CD8-positive, alpha-beta memory T cell (primary cell): ENCODE data around the gene ATN1. TPM values are rescaled to one million over a fixed set of nuclear protein-coding genes. Genes with fewer than 3 reads are reported as not detected.

Experiments used
- CTCF ChIA-PET: fragments of 350-600 bp; sonication (Branson Sonifier 250); formaldehyde crosslinking; loops from one replicate; lab custom pipeline; 2021; ENCODE audit warnings: antibody characterized with exemption; lab: Charles Lee
- POLR2A ChIA-PET: fragments of 350-600 bp; sonication (Branson Sonifier 250); formaldehyde crosslinking; loops from one replicate; lab custom pipeline; 2021; ENCODE audit warnings: antibody characterized with exemption; lab: Charles Lee
- DNase-seq, 5 donors: peaks; one replicate each; pipeline versions ENCODE4 v3.0.0 to v3.0.0-alpha.2; 2020 to 2022; ENCODE audit warnings: mixed read lengths in 1 of 5
- H3K27ac ChIP-seq: one replicate; pipeline ENCODE4 v1.7.0; 2013; ENCODE audit warnings: low read depth, mild to moderate bottlenecking, low read length, moderate library complexity
- H3K27me3 ChIP-seq: 2 replicates; pipeline ENCODE4 v1.7.0; 2013; ENCODE audit warnings: low read length, mild to moderate bottlenecking; ENCODE audit not compliant: insufficient read depth, poor library complexity, severe bottlenecking
- H3K36me3 ChIP-seq: 2 replicates; pipeline ENCODE4 v1.7.0; 2013; ENCODE audit warnings: mild to moderate bottlenecking, low read length, moderate library complexity; ENCODE audit not compliant: insufficient read depth
- H3K4me1 ChIP-seq: 2 replicates; pipeline ENCODE4 v1.7.0; 2013; ENCODE audit warnings: mild to moderate bottlenecking, low read length, moderate library complexity; ENCODE audit not compliant: insufficient read depth
- H3K4me3 ChIP-seq: 2 replicates; pipeline ENCODE4 v1.7.0; 2013; ENCODE audit warnings: mild to moderate bottlenecking, low read length
- H3K9me3 ChIP-seq: 2 replicates; pipeline ENCODE4 v1.7.0; 2013; ENCODE audit warnings: mild to moderate bottlenecking, low read length
- H3K27ac Mint-ChIP-seq, 8 donors: one replicate each; pipeline ENCODE4 v1.8.0; 2020 to 2021; ENCODE audit warnings: mixed read lengths in 8 of 8, mild to moderate bottlenecking in 6 of 8, inconsistent platforms in 3 of 8, moderate library complexity in 3 of 8
- H3K27me3 Mint-ChIP-seq, 2 donors: one replicate each; pipeline ENCODE4 v1.8.0; 2020 to 2021; ENCODE audit warnings: mixed read lengths in 2 of 2, mild to moderate bottlenecking in 1 of 2, moderate library complexity in 1 of 2
- H3K36me3 Mint-ChIP-seq, 3 donors: one replicate each; pipeline ENCODE4 v1.8.0; 2020 to 2021; ENCODE audit warnings: mixed read lengths in 3 of 3, inconsistent platforms in 1 of 3, mild to moderate bottlenecking in 1 of 3
- H3K4me1 Mint-ChIP-seq, 3 donors: one replicate each; pipeline ENCODE4 v1.8.0; 2020 to 2021; ENCODE audit warnings: mixed read lengths in 3 of 3, inconsistent platforms in 1 of 3, mild to moderate bottlenecking in 1 of 3
- H3K4me3 Mint-ChIP-seq, 7 donors: one replicate each; pipeline ENCODE4 v1.8.0; 2020 to 2021; ENCODE audit warnings: mixed read lengths in 7 of 7, mild to moderate bottlenecking in 6 of 7, moderate library complexity in 4 of 7, inconsistent platforms in 2 of 7
- H3K9me3 Mint-ChIP-seq, 5 donors: one replicate each; pipeline ENCODE4 v1.8.0; 2020 to 2022; ENCODE audit warnings: mixed read lengths in 5 of 5, mild to moderate bottlenecking in 3 of 5, moderate library complexity in 2 of 5, inconsistent platforms in 1 of 5
- polyA plus RNA-seq: library from polyadenylated mRNA; unstranded; fragments of 300-500 nt; fragmentation: Illumina TruSeq; gene quantifications from one replicate; pipeline ENCODE4 v1.2.3, GENCODE V29; 2021
- total RNA-seq, 2 experiments: library from RNA; stranded (reverse); gene quantifications; one replicate each; pipeline ENCODE4 v1.2.3, GENCODE V29; 2021

Gene ATN1
- total and polyA plus RNA-seq, 3 experiments from 2014 or later: 0.62 to 60.4 (median 54.8) TPM

- H3K36me3 Mint-ChIP-seq: peaks cover 0 to 18% (median 5%) of the 10 kb centered on the region in 3 donors
- Histone ChIP-seq H3K36me3 (no peaks in the 10 kb centered on the region), H3K4me1 (peaks cover 54% of the 10 kb centered on the region), H3K27ac (peak overlapping the region; percentile 65), H3K4me3 (peak overlapping the region; percentile 47), H3K9me3 (no peaks in the 10 kb centered on the region), H3K27me3 (no peaks in the 10 kb centered on the region)
- no peaks in the 10 kb centered on the region for H3K27me3 Mint-ChIP-seq
- peak overlapping the region; percentile 82 to 91 (median 87) for H3K4me3 Mint-ChIP-seq
- no peaks in the 10 kb centered on the region for H3K9me3 Mint-ChIP-seq
- peaks cover 29 to 65% (median 42%) of the 10 kb centered on the region in 3 donors for H3K4me1 Mint-ChIP-seq
- CTCF ChIA-PET: interaction anchor here (1.2 to 8.9 kb wide), 6 partner anchors 8 to 184 kb away, joined by 3 to 88 read pairs (median 68); partner anchors contain the start of genes C12orf57, RNU7-1, SPSB2 and TPI1
- no peak for DNase-seq
- H3K27ac Mint-ChIP-seq: peak overlapping the region; percentile 68 to 96 (median 92)
- POLR2A ChIA-PET: interaction anchor here (0.9 to 1.8 kb wide), 3 partner anchors 8 to 31 kb away, joined by 3 to 10 read pairs (median 7); no protein-coding TSS in a partner anchor
Measured at GRCh38 chr12:6929466-6930452, 2.0 kb downstream of the ATN1 start.

GRCh38 chr12:6932766-6933165 is 5.0 kb downstream of the ATN1 start:
- no peaks in the 10 kb centered on the region for H3K9me3 ChIP-seq
- DNase-seq: no peak
- H3K27ac Mint-ChIP-seq: peak overlapping the region in 6 of 8 donors; percentile 31 to 83 (median 66)
- no peak overlapping the region for H3K4me3 ChIP-seq
- POLR2A ChIA-PET: interaction anchor here (0.6 kb wide), 1 partner anchor 23 kb away, joined by 3 read pairs; no protein-coding TSS in a partner anchor
- H3K4me1 ChIP-seq: peaks cover 55% of the 10 kb centered on the region
- CTCF ChIA-PET: interaction anchor here (22.6 kb wide), 1 partner anchor 28 kb away, joined by 815 read pairs; no protein-coding TSS in a partner anchor
- H3K27ac ChIP-seq: no peak overlapping the region
- H3K9me3 Mint-ChIP-seq: no peaks in the 10 kb centered on the region
- no peaks in the 10 kb centered on the region for H3K27me3 ChIP-seq
- H3K36me3 ChIP-seq: no peaks in the 10 kb centered on the region
- peaks cover 34 to 67% (median 46%) of the 10 kb centered on the region in 3 donors for H3K4me1 Mint-ChIP-seq
- H3K36me3 Mint-ChIP-seq: peaks cover 0 to 38% (median 5%) of the 10 kb centered on the region in 3 donors
- no peaks in the 10 kb centered on the region for H3K27me3 Mint-ChIP-seq
- peak overlapping the region in 2 of 7 donors; percentile 5 to 64 for H3K4me3 Mint-ChIP-seq

GRCh38 chr12:6934110-6934509 is 6.4 kb downstream of the ATN1 start:
- Mint-ChIP-seq H3K27me3 (peaks cover 0 to under 1% of the 10 kb centered on the region in 2 donors), H3K4me3 (peak overlapping the region in 2 of 7 donors; percentile 33 to 72), H3K4me1 (peaks cover 32 to 68% (median 47%) of the 10 kb centered on the region in 3 donors), H3K36me3 (peaks cover 0 to 35% (median 5%) of the 10 kb centered on the region in 3 donors), H3K27ac (peak overlapping the region in 7 of 8 donors; percentile 9 to 93 (median 50)), H3K9me3 (no peaks in the 10 kb centered on the region)
- H3K4me1 ChIP-seq: peaks cover 55% of the 10 kb centered on the region
- POLR2A ChIA-PET: no interaction called here
- no peaks in the 10 kb centered on the region for H3K36me3 ChIP-seq
- no peak overlapping the region for H3K4me3 ChIP-seq
- H3K27ac ChIP-seq: no peak overlapping the region
- CTCF ChIA-PET: interaction anchor here (1.0 to 22.6 kb wide), 8 partner anchors 8 to 174 kb away, joined by 3 to 815 read pairs (median 6); partner anchors contain the start of genes ATN1, C12orf57, LPCAT3 and RNU7-1
- no peak for DNase-seq
- H3K27me3 ChIP-seq: no peaks in the 10 kb centered on the region
- H3K9me3 ChIP-seq: no peaks in the 10 kb centered on the region

GRCh38 chr12:6935371-6936193 is 7.8 kb downstream of the ATN1 start:
- H3K4me3 Mint-ChIP-seq: peak overlapping the region; percentile 18 to 85 (median 73)
- ChIA-PET CTCF (interaction anchor here (0.7 to 22.6 kb wide), 8 partner anchors 9 to 173 kb away, joined by 3 to 815 read pairs (median 4); partner anchors contain the start of genes ATN1 and SPSB2), POLR2A (interaction anchor here (1.0 to 1.3 kb wide), 3 partner anchors 9 to 16 kb away, joined by 3 to 4 read pairs (median 3); partner anchors contain the start of gene PTPN6)
- H3K27ac Mint-ChIP-seq: peak overlapping the region; percentile 74 to 97 (median 92)
- Histone ChIP-seq H3K4me1 (peaks cover 44% of the 10 kb centered on the region), H3K4me3 (no peak overlapping the region), H3K27ac (no peak overlapping the region), H3K9me3 (no peaks in the 10 kb centered on the region), H3K36me3 (no peaks in the 10 kb centered on the region), H3K27me3 (no peaks in the 10 kb centered on the region)
- peaks cover 0 to 1% of the 10 kb centered on the region in 2 donors for H3K27me3 Mint-ChIP-seq
- no peak for DNase-seq
- no peaks in the 10 kb centered on the region for H3K9me3 Mint-ChIP-seq
- peaks cover 24 to 58% (median 43%) of the 10 kb centered on the region in 3 donors for H3K4me1 Mint-ChIP-seq
- peaks cover 0 to 41% (median 5%) of the 10 kb centered on the region in 3 donors for H3K36me3 Mint-ChIP-seq

GRCh38 chr12:6936194-6936635 is 8.5 kb downstream of the ATN1 start:
- CTCF ChIA-PET: interaction anchor here (0.7 to 22.6 kb wide), 8 partner anchors 9 to 169 kb away, joined by 3 to 815 read pairs (median 4); partner anchors contain the start of genes ATN1 and SPSB2

GRCh38 chr12:6936636-6937480 is 9.1 kb downstream of the ATN1 start:
- Histone ChIP-seq H3K9me3 (no peaks in the 10 kb centered on the region), H3K27me3 (no peaks in the 10 kb centered on the region), H3K4me3 (peak overlapping the region; percentile 86), H3K4me1 (peaks cover 39% of the 10 kb centered on the region), H3K27ac (peak overlapping the region; percentile 87), H3K36me3 (no peaks in the 10 kb centered on the region)
- Mint-ChIP-seq H3K36me3 (peaks cover 0 to 43% (median 5%) of the 10 kb centered on the region in 3 donors), H3K9me3 (no peaks in the 10 kb centered on the region), H3K27me3 (peaks cover 0 to 1% of the 10 kb centered on the region in 2 donors), H3K4me1 (peaks cover 25 to 53% (median 43%) of the 10 kb centered on the region in 3 donors), H3K27ac (peak overlapping the region; percentile 88 to 98 (median 94)), H3K4me3 (peak overlapping the region; percentile 82 to 91 (median 85))
- ChIA-PET CTCF (interaction anchor here (0.9 to 22.6 kb wide), 21 partner anchors 8 to 185 kb away, joined by 3 to 815 read pairs (median 5); partner anchors contain the start of genes ATN1, C1RL, CDCA3 and ENO2), POLR2A (interaction anchor here (0.6 to 2.2 kb wide), 16 partner anchors 8 to 171 kb away, joined by 3 to 22 read pairs (median 6); partner anchors contain the start of genes ENO2, PTPN6, SPSB2 and TPI1)
- peak in 2 of 5 donors; percentile 66 to 77 for DNase-seq

More at GRCh38 chr12:6936194-6936635, 8.5 kb downstream of the ATN1 start:
- Mint-ChIP-seq H3K27me3 (peaks cover 0 to 1% of the 10 kb centered on the region in 2 donors), H3K36me3 (peaks cover 0 to 42% (median 5%) of the 10 kb centered on the region in 3 donors), H3K9me3 (no peaks in the 10 kb centered on the region), H3K4me1 (peaks cover 24 to 53% (median 43%) of the 10 kb centered on the region in 3 donors), H3K27ac (peak overlapping the region; percentile 88 to 98 (median 94)), H3K4me3 (peak overlapping the region; percentile 82 to 91 (median 85))
- no peak overlapping the region for H3K27ac ChIP-seq
- POLR2A ChIA-PET: interaction anchor here (0.7 to 2.2 kb wide), 4 partner anchors 9 to 69 kb away, joined by 3 to 14 read pairs (median 4); partner anchors contain the start of genes ENO2 and PTPN6
- H3K4me1 ChIP-seq: peaks cover 40% of the 10 kb centered on the region
- no peaks in the 10 kb centered on the region for H3K27me3 ChIP-seq
- H3K4me3 ChIP-seq: no peak overlapping the region
- no peaks in the 10 kb centered on the region for H3K36me3 ChIP-seq
- H3K9me3 ChIP-seq: no peaks in the 10 kb centered on the region
- DNase-seq: no peak
